Endothelial cell of umbilical vein (primary cell): Measurements from ENCODE around the gene CRELD1. TPM values are rescaled to one million over a fixed set of nuclear protein-coding genes. Genes with fewer than 3 reads are reported as not detected.

Source experiments
- BruUV-seq: library from RNA; stranded (reverse); fragments of 400-500 nt; replicated peaks from 2 replicates; lab custom pipeline; 2021; lab: Mats Ljungman, UMichigan
- CTCF ChIA-PET: fragments of 300-600, 350-600 bp; sonication (Branson Sonifier 250); formaldehyde crosslinking; loops from one replicate; lab custom pipeline; 2021; ENCODE audit warnings: antibody characterized with exemption, inconsistent platforms; lab: Charles Lee
- POLR2A ChIA-PET: fragments of 300-600, 350-600 bp; sonication (Branson Sonifier 250); formaldehyde crosslinking; loops from one replicate; lab custom pipeline; 2021; ENCODE audit warnings: antibody characterized with exemption, inconsistent platforms; lab: Charles Lee
- DNase-seq: peaks from one replicate; pipeline ENCODE4 v3.0.0-alpha.2; 2011; ENCODE audit warnings: low read depth, low spot score
- FAIRE-seq: peaks from 2 replicates; lab custom pipeline; 2011; peaks lifted over from hg19 to GRCh38; lab: Jason Lieb, UNC
- H2AFZ ChIP-seq: 2 replicates; pipeline ENCODE4 v1.6.0; 2012; ENCODE audit warnings: low read depth, low read length, control low read depth, inconsistent platforms
- H3K27ac ChIP-seq: 2 replicates; pipeline ENCODE4 v1.5.1; 2011; ENCODE audit warnings: low read depth, mild to moderate bottlenecking, control low read depth, low read length, moderate library complexity; ENCODE audit not compliant: insufficient read depth
- H3K27me3 ChIP-seq, 2 experiments: 2 replicates each; pipeline versions ENCODE4 v1.6.0 to v1.6.1; 2011; ENCODE audit warnings: low read length in 2 of 2, mixed read lengths in 1 of 2; ENCODE audit not compliant: control insufficient read depth in 2 of 2, insufficient read depth in 2 of 2
- H3K36me3 ChIP-seq, 2 experiments: 2 replicates in 1 of 2; 3 replicates in 1 of 2; pipeline ENCODE4 v1.5.1; 2011; ENCODE audit warnings: low read length in 2 of 2, mild to moderate bottlenecking in 1 of 2, moderate library complexity in 1 of 2; ENCODE audit not compliant: control insufficient read depth in 2 of 2, insufficient read depth in 2 of 2; ENCODE audit errors: extremely low read depth in 1 of 2
- H3K4me1 ChIP-seq: 3 replicates; pipeline ENCODE4 v1.5.1; 2011; ENCODE audit warnings: mild to moderate bottlenecking, low read length; ENCODE audit not compliant: control insufficient read depth, insufficient read depth; ENCODE audit errors: extremely low read depth
- H3K4me2 ChIP-seq: 2 replicates; pipeline ENCODE4 v1.6.1; 2011; ENCODE audit warnings: low read length, control low read depth, mixed read lengths; ENCODE audit not compliant: insufficient read depth
- H3K4me3 ChIP-seq, 3 experiments: fragments of 200-600 bp in 1 of 3; sonication (generic), shearing (Covaris generic) in 1 of 3; replicated peaks in 1 of 3; 2 replicates each; pipeline ENCODE4 v1.5.1; 2011 to 2016; ENCODE audit warnings: control low read depth in 3 of 3, low read length in 3 of 3, mild to moderate bottlenecking in 2 of 3, inconsistent platforms in 1 of 3, low read depth in 1 of 3, moderate library complexity in 1 of 3; ENCODE audit not compliant: insufficient read depth in 1 of 3
- H3K79me2 ChIP-seq: 2 replicates; pipeline ENCODE4 v1.6.0; 2012; ENCODE audit warnings: low read length, inconsistent platforms; ENCODE audit not compliant: control insufficient read depth, insufficient read depth
- H3K9ac ChIP-seq: replicated peaks from 2 replicates; pipeline ENCODE3; 2011; ENCODE audit warnings: low read length, control low read depth; ENCODE audit not compliant: insufficient read depth; ENCODE audit errors: extremely low read depth
- H3K9me1 ChIP-seq: replicated peaks from 3 replicates; pipeline ENCODE4 v1.6.0; 2011; ENCODE audit warnings: mild to moderate bottlenecking, low read length; ENCODE audit not compliant: control insufficient read depth, insufficient read depth; ENCODE audit errors: extremely low read depth
- H3K9me3 ChIP-seq: replicated peaks from 2 replicates; pipeline ENCODE4 v1.5.1; 2012; ENCODE audit warnings: low read length, inconsistent platforms; ENCODE audit not compliant: control insufficient read depth, insufficient read depth
- H4K20me1 ChIP-seq: replicated peaks from 2 replicates; pipeline ENCODE3; 2011; ENCODE audit warnings: mild to moderate bottlenecking, low read length; ENCODE audit not compliant: control insufficient read depth, insufficient read depth; ENCODE audit errors: extremely low read depth
- CTCF ChIP-seq, 2 donors: IDR thresholded peaks; 1 replicate in 1 of 2; 2 replicates in 1 of 2; pipeline ENCODE4 v1.5.1; 2011; ENCODE audit warnings: low read length in 2 of 2, mild to moderate bottlenecking in 2 of 2, moderate library complexity in 2 of 2, control low read depth in 1 of 2, inconsistent platforms in 1 of 2, low read depth in 1 of 2; ENCODE audit not compliant: insufficient read depth in 1 of 2; ENCODE audit errors: extremely low read depth in 1 of 2
- EZH2 ChIP-seq: IDR thresholded peaks from 2 replicates; pipeline ENCODE4 v1.6.1; 2012; ENCODE audit warnings: borderline replicate concordance, low read depth, mild to moderate bottlenecking, moderate library complexity, low read length, inconsistent platforms; ENCODE audit not compliant: severe bottlenecking
- FOS ChIP-seq: IDR thresholded peaks from 2 replicates; pipeline ENCODE4 v1.6.1; 2011; ENCODE audit warnings: mild to moderate bottlenecking, low read length, moderate library complexity, borderline replicate concordance; ENCODE audit not compliant: insufficient read depth
- GATA2 ChIP-seq: IDR thresholded peaks from 2 replicates; pipeline ENCODE4 v1.7.0; 2011; ENCODE audit warnings: low read depth, mild to moderate bottlenecking, moderate library complexity, mixed read lengths, low read length; ENCODE audit not compliant: insufficient read length, insufficient read depth
- JUN ChIP-seq: IDR thresholded peaks from 2 replicates; pipeline ENCODE4 v1.6.1; 2011; ENCODE audit warnings: borderline replicate concordance, low read depth; ENCODE audit not compliant: insufficient read length, insufficient read depth
- MAX ChIP-seq: IDR thresholded peaks from 2 replicates; pipeline ENCODE4 v1.6.1; 2011; ENCODE audit not compliant: insufficient read depth, insufficient read length
- MYC ChIP-seq: IDR thresholded peaks from one replicate; pipeline ENCODE4 v1.6.1; 2011; ENCODE audit warnings: mild to moderate bottlenecking, low read depth, low read length
- POLR2A ChIP-seq: IDR thresholded peaks from 2 replicates; pipeline ENCODE4 v1.6.1; 2012; ENCODE audit warnings: low read depth, mild to moderate bottlenecking, control low read depth, low read length
- POLR2AphosphoS5 ChIP-seq: IDR thresholded peaks from 2 replicates; pipeline ENCODE4 v1.6.1; 2012; ENCODE audit warnings: low read depth, mild to moderate bottlenecking, control low read depth, low read length, moderate library complexity; ENCODE audit not compliant: insufficient read depth
- dilution Hi-C: fragments of 300-500 bp; cut with MboI; formaldehyde crosslinking; loops from one replicate; pipeline ENCODE4 v1.15.0; 2019; ENCODE audit warnings: low sequenced_read_pairs; ENCODE audit not compliant: extremely low pct_ligation_motif_present
- intact Hi-C: fragments of 100-400 bp; cut with micrococcal nuclease; formaldehyde crosslinking; loops from one replicate; pipeline ENCODE4 v1.10.0; 2022
- polyA plus RNA-seq, 4 experiments: library from polyadenylated mRNA; depleted of rRNA in 3 of 4; stranded (reverse) in 3 of 4; unstranded in 1 of 4; fragments of >200 nt; gene quantifications; 2 replicates each; pipeline versions ENCODE4 v1.2.1 to v1.2.3, GENCODE V29; 2011 to 2012; ENCODE audit warnings: missing spikeins in 1 of 4
- total RNA-seq: library from RNA; stranded (reverse); gene quantifications from 2 replicates; pipeline ENCODE4 v1.2.3, GENCODE V29; 2021

Gene CRELD1
- total and polyA plus RNA-seq, 2 donors (not counting 3 experiments of a cell fraction or from before 2014, with no cell fraction given): 21.6 to 43.9 TPM

- Histone ChIP-seq H3K4me2 (no peak overlapping the region), H3K36me3 (no peaks in the 10 kb centered on the region), H3K9me1 (no peaks in the 10 kb centered on the region), H3K9me3 (no peaks in the 10 kb centered on the region), H3K27ac (no peak overlapping the region), H3K4me1 (peaks cover 10% of the 10 kb centered on the region), H3K9ac (no peak overlapping the region), H3K27me3 (no peaks in the 10 kb centered on the region), H3K79me2 (peaks cover 9% of the 10 kb centered on the region), H4K20me1 (no peaks in the 10 kb centered on the region), H3K4me3 (no peak overlapping the region), H2AFZ (no peak overlapping the region)
- DNase-seq (no peak), FAIRE-seq (no peak)
- no peak for TF ChIP-seq MAX
- TF ChIP-seq FOS: no peak
- no peak for TF ChIP-seq POLR2AphosphoS5
- TF ChIP-seq CTCF (IDR thresholded peaks at IDR 0.05; ENCODE audit: extremely low read depth in 1 of 2, insufficient read depth in 1 of 2, low read depth in 1 of 2, low read length in 2 of 2): no peak
- no peak for TF ChIP-seq GATA2
- TF ChIP-seq EZH2: no peak
- no peak for TF ChIP-seq MYC
- TF ChIP-seq JUN: no peak
- no peak for TF ChIP-seq POLR2A
- ChIA-PET POLR2A (no interaction called here), CTCF (no interaction called here)
- no TSS peak for BruUV-seq
- intact Hi-C loops (no loop called here), dilution Hi-C loops (no loop called here)
Measured at GRCh38 chr3:9886328-9886727, 47.3 kb upstream of the CRELD1 start.
